ENCODE data around the gene HPCAL4. TPM values are rescaled to one million over a fixed set of nuclear protein-coding genes. Genes with fewer than 3 reads are reported as not detected.

The HPCAL4 gene
- polyA plus RNA-seq, 2 of the 4 experiments (the other 2 are of a cell fraction): 0.09 to 0.14 TPM

- ATAC-seq (no peak), DNase-seq (ENCODE audit: low read depth in 1 of 2, low spot score in 1 of 2) (no peak), FAIRE-seq (no peak)
- Histone ChIP-seq H3K27ac (no peak overlapping the region), H3K9me3 (no peaks in the 10 kb centered on the region), H3K4me2 (no peak overlapping the region), H3K4me3 (no peak overlapping the region), H3K4me1 (no peaks in the 10 kb centered on the region)
- TF ChIP-seq ESRRA (IDR thresholded peaks at IDR 0.05; ENCODE audit: borderline replicate concordance, low read length) (no peak), PHF8 (IDR thresholded peaks at IDR 0.05; ENCODE audit: borderline replicate concordance, low read depth) (no peak), HOXB13 (CRISPR knock-in tag; IDR thresholded peaks at IDR 0.05; ENCODE audit: low read depth) (no peak), E2F6 (IDR thresholded peaks at IDR 0.05; ENCODE audit: borderline replicate concordance, low read depth) (no peak), ZNF302 (CRISPR knock-in tag; IDR thresholded peaks at IDR 0.05) (no peak), CBX2 (IDR thresholded peaks at IDR 0.05; ENCODE audit: borderline replicate concordance, low read depth) (no peak), HES2 (IDR thresholded peaks at IDR 0.05) (no peak), HOXB5 (CRISPR knock-in tag; IDR thresholded peaks at IDR 0.05) (no peak), PBX3 (IDR thresholded peaks at IDR 0.05) (no peak), ZFP36 (IDR thresholded peaks at IDR 0.05; ENCODE audit: borderline replicate concordance, partially characterized antibody) (no peak), FOSL2 (IDR thresholded peaks at IDR 0.05) (no peak), FOSL2 (CRISPR knock-in tag; IDR thresholded peaks at IDR 0.05) (no peak), RFX5 (IDR thresholded peaks at IDR 0.05) (no peak)
- POLR2A ChIA-PET: no interaction called here
- WGBS (ENCODE audit: missing lambda C conversion rate): 48% methylated on average over 3 of the region's 3 CpGs
- CTCF ChIA-PET: interaction anchor here (1.2 to 1.9 kb wide), 3 partner anchors 20 to 94 kb away, joined by 3 to 6 read pairs (median 3); no protein-coding TSS in a partner anchor
Measured at GRCh38 chr1:39700348-39700747, 9.1 kb upstream of the HPCAL4 start.

- ATAC-seq: peak in 1 of 2 experiments; percentile 32; a peak in 1 of 6 replicates
- DNase-seq (ENCODE audit: low read depth in 1 of 2, low spot score in 1 of 2): no peak
- no peak overlapping the region for H3K4me3 ChIP-seq
- CTCF ChIA-PET: interaction anchor here (1.2 kb wide), 1 partner anchor 45 kb away, joined by 3 read pairs; no protein-coding TSS in a partner anchor
- FAIRE-seq: no peak
- H3K9me3 ChIP-seq: no peaks in the 10 kb centered on the region
- POLR2A ChIA-PET: no interaction called here
- no peak overlapping the region for H3K4me2 ChIP-seq
- no peak overlapping the region for H3K27ac ChIP-seq
- WGBS (ENCODE audit: missing lambda C conversion rate): 45% methylated on average over 3 of the region's 3 CpGs
- no peak for TF ChIP-seq CEBPB (IDR thresholded peaks at IDR 0.05)
- TF ChIP-seq BHLHE40 (IDR thresholded peaks at IDR 0.05; ENCODE audit: low read depth, low read length): no peak
- TF ChIP-seq SMC3 (IDR thresholded peaks at IDR 0.05): no peak
- TF ChIP-seq CBX2 (IDR thresholded peaks at IDR 0.05; ENCODE audit: borderline replicate concordance, low read depth): no peak
- no peak for TF ChIP-seq ZFP36 (IDR thresholded peaks at IDR 0.05; ENCODE audit: borderline replicate concordance, partially characterized antibody)
- TF ChIP-seq CBX8 (IDR thresholded peaks at IDR 0.05): no peak
- no peak for TF ChIP-seq HOXB5 (CRISPR knock-in tag; IDR thresholded peaks at IDR 0.05)
- no peak for TF ChIP-seq CHD4 (IDR thresholded peaks at IDR 0.05; ENCODE audit: borderline replicate concordance)
- no peak for TF ChIP-seq KDM5A (IDR thresholded peaks at IDR 0.05)
- no peak for TF ChIP-seq MAFK (IDR thresholded peaks at IDR 0.05; ENCODE audit: partially characterized antibody)
- TF ChIP-seq FOSL2 (IDR thresholded peaks at IDR 0.05): no peak
- TF ChIP-seq FOSL2 (CRISPR knock-in tag; IDR thresholded peaks at IDR 0.05): no peak
- no peaks in the 10 kb centered on the region for H3K4me1 ChIP-seq
Measured at GRCh38 chr1:39699419-39699818, 8.2 kb upstream of the HPCAL4 start.

- no peak overlapping the region for H3K27ac ChIP-seq
- H3K4me3 ChIP-seq: no peak overlapping the region
- DNase-seq (ENCODE audit: low read depth in 1 of 2, low spot score in 1 of 2) (no peak), FAIRE-seq (no peak), ATAC-seq (no peak)
- H3K4me2 ChIP-seq: no peak overlapping the region
- CTCF ChIA-PET: no interaction called here
- POLR2A ChIA-PET: no interaction called here
- 56% methylated on average over 4 of the region's 4 CpGs for WGBS (ENCODE audit: missing lambda C conversion rate)
- no peak for TF ChIP-seq RARB (CRISPR knock-in tag; IDR thresholded peaks at IDR 0.05)
- TF ChIP-seq HOXB13 (CRISPR knock-in tag; IDR thresholded peaks at IDR 0.05; ENCODE audit: low read depth): no peak
- no peak for TF ChIP-seq MAZ (IDR thresholded peaks at IDR 0.05; ENCODE audit: borderline replicate concordance, low read depth, low read length)
- no peak for TF ChIP-seq PBX3 (IDR thresholded peaks at IDR 0.05)
- no peak for TF ChIP-seq SREBF2 (IDR thresholded peaks at IDR 0.05)
- no peak for TF ChIP-seq HOXB5 (CRISPR knock-in tag; IDR thresholded peaks at IDR 0.05)
- no peak for TF ChIP-seq POLR2AphosphoS2 (conservative IDR thresholded peaks at IDR 0.05; ENCODE audit: low read length)
- TF ChIP-seq KDM1A (IDR thresholded peaks at IDR 0.05; ENCODE audit: low read depth): no peak
- no peak for TF ChIP-seq RAD21 (conservative IDR thresholded peaks at IDR 0.05 in 1 of 2, IDR thresholded peaks at IDR 0.05 in 1 of 2)
- H3K4me1 ChIP-seq: no peaks in the 10 kb centered on the region
- no peaks in the 10 kb centered on the region for H3K9me3 ChIP-seq
Measured at GRCh38 chr1:39698568-39698967, 7.3 kb upstream of the HPCAL4 start.
